MM.1S (cell line): ENCODE results near the gene ARHGAP32.

Source experiments
- EZH2 ChIP-seq: fragments of 300-600 bp; sonication (generic); optimal IDR thresholded peaks from 2 replicates; pipeline ENCODE3; 2017; ENCODE audit warnings: low read depth, mild to moderate bottlenecking, antibody characterized with exemption, low read length, mixed read lengths
- EZH2phosphoT487 ChIP-seq: fragments of 300-600 bp; sonication (generic); IDR thresholded peaks from 2 replicates; pipeline ENCODE4 v1.6.1; 2018; ENCODE audit warnings: antibody characterized with exemption, low read length
- TF ChIP-seq, protein P1 (sequence below): fragments of 300-600 bp; sonication (generic); IDR thresholded peaks from 2 replicates; pipeline ENCODE4 v1.5.1; 2016; ENCODE audit warnings: antibody characterized with exemption, low read length, mixed read lengths

DNA sequence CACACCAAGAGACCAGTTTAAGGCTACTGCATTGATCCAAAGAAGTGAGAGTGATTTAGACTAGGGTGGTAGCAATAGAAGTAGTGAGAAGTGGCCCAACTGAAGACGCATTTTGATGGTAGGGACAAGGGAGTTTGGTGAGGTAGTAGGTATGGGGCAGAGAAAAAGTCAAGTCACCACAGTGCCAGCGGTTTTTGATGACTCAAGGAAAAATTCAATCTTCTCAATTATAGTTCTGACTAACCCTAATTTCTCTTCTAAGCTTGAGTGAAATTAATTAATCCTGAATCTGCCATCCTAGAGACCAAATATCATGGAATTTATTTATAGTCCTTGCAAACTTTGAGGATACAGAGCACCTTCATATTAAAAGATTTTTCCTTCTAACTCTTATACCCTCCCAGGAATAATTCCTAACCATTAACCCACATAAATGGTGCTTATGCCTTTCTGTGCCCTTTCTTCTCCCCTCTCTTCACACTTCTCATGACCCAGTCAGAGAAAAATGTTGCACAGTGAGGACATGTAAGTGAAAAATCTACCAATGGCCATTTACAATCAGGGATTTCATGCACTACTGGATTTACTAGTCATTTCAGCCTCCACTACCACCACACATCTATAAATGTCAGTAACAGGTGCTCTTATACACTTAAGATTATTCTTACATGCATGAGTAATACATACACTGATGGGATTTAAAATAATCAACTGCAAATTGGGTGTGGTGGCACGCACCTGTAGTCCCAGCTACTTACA is 45.9 kb upstream of the ARHGAP32 start:
- TF ChIP-seq EZH2 (no peak), EZH2phosphoT487 (no peak)
- TF ChIP-seq, protein P1, sequence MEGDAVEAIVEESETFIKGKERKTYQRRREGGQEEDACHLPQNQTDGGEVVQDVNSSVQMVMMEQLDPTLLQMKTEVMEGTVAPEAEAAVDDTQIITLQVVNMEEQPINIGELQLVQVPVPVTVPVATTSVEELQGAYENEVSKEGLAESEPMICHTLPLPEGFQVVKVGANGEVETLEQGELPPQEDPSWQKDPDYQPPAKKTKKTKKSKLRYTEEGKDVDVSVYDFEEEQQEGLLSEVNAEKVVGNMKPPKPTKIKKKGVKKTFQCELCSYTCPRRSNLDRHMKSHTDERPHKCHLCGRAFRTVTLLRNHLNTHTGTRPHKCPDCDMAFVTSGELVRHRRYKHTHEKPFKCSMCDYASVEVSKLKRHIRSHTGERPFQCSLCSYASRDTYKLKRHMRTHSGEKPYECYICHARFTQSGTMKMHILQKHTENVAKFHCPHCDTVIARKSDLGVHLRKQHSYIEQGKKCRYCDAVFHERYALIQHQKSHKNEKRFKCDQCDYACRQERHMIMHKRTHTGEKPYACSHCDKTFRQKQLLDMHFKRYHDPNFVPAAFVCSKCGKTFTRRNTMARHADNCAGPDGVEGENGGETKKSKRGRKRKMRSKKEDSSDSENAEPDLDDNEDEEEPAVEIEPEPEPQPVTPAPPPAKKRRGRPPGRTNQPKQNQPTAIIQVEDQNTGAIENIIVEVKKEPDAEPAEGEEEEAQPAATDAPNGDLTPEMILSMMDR, result no peak
